Lung (tissue), 12 donors: Measurements from ENCODE around the gene UQCRHL. TPM values are rescaled to one million over a fixed set of nuclear protein-coding genes. Genes with fewer than 3 reads are reported as not detected.
A peak's percentile ranks its signal among the peaks of the same experiment; 100 is the strongest.

Experiments used
- ATAC-seq: fragments of 200-7000 bp; cut with Tn5 transposase; one replicate; pipeline ENCODE4 v1.9.1; 2020; ENCODE audit warnings: moderate number of reproducible peaks; ENCODE audit not compliant: insufficient read depth, low FRiP score
- DNase-seq, 3 donors: peaks; one replicate each; pipeline ENCODE4 v3.0.0-alpha.2; 2013 to 2017
- H3K27ac ChIP-seq, 2 donors: one replicate each; pipeline ENCODE4 v1.5.1; 2013; ENCODE audit warnings: mild to moderate bottlenecking in 2 of 2, moderate library complexity in 2 of 2, control low read depth in 1 of 2, inconsistent platforms in 1 of 2, low read depth in 1 of 2, low read length in 1 of 2
- H3K27me3 ChIP-seq, 3 donors: one replicate each; pipeline ENCODE4 v1.5.1; 2013; ENCODE audit warnings: low read length in 2 of 3; ENCODE audit not compliant: control insufficient read depth in 3 of 3, insufficient read depth in 3 of 3
- H3K36me3 ChIP-seq, 4 donors: one replicate each; pipeline ENCODE4 v1.5.1; 2013; ENCODE audit warnings: low read length in 4 of 4, mild to moderate bottlenecking in 1 of 4, moderate library complexity in 1 of 4; ENCODE audit not compliant: control insufficient read depth in 4 of 4, insufficient read depth in 4 of 4
- H3K4me1 ChIP-seq, 5 donors: one replicate each; pipeline ENCODE4 v1.5.1; 2013; ENCODE audit warnings: low read length in 5 of 5, mild to moderate bottlenecking in 2 of 5, moderate library complexity in 1 of 5; ENCODE audit not compliant: control insufficient read depth in 5 of 5, insufficient read depth in 5 of 5
- H3K4me3 ChIP-seq: one replicate; pipeline ENCODE4 v1.5.1; 2013; ENCODE audit warnings: mild to moderate bottlenecking, control low read depth, moderate library complexity
- H3K9ac ChIP-seq, 2 donors: one replicate each; pipeline ENCODE4 v1.5.1; 2013; ENCODE audit warnings: low read length in 2 of 2, control low read depth in 1 of 2; ENCODE audit not compliant: insufficient read depth in 1 of 2
- H3K9me3 ChIP-seq, 4 donors: one replicate each; pipeline ENCODE4 v1.5.1; 2013; ENCODE audit warnings: low read length in 3 of 4, mild to moderate bottlenecking in 1 of 4, moderate library complexity in 1 of 4; ENCODE audit not compliant: control insufficient read depth in 4 of 4, insufficient read depth in 3 of 4
- CTCF ChIP-seq: IDR thresholded peaks from 2 replicates; pipeline ENCODE4 v1.5.1; 2012; ENCODE audit warnings: mild to moderate bottlenecking; ENCODE audit errors: control extremely low read depth, extremely low read depth
- WGBS, 2 donors: extraction: QIAGEN DNeasy Blood & Tissue Kit; methylation state at CpG; one replicate each; pipeline ENCODE4 v1.1.7; 2013; 5-methylcytosine and 5-hydroxymethylcytosine counted together
- polyA plus RNA-seq, 2 donors: library from polyadenylated mRNA; stranded (reverse); fragments of 200-250 nt; gene quantifications; one replicate each; pipeline ENCODE4 v1.2.1, GENCODE V29; 2013
- total RNA-seq, 2 donors: library from RNA; depleted of rRNA in 1 of 2; stranded (reverse); fragments of >200 nt in 1 of 2; gene quantifications; one replicate each; pipeline ENCODE4 v1.2.1, GENCODE V29; 2014 to 2021
- donor health status: control.
- donor health status: control.
- donor health status: Bipolar disorder and iron deficiency.
- donor health status: healthy.
- donor health status: DM: yes; HTN: yes; CAD: no.

Gene UQCRHL
- total and polyA plus RNA-seq, 4 donors = 1.1 to 4.6 (median 1.7) TPM

GRCh38 chr1:15788624-15789301 lies 18.7 kb downstream of the UQCRHL start:
- Histone ChIP-seq H3K36me3 (peaks cover 0 to 6% (median 0%) of the 10 kb centered on the region in 4 donors), H3K9ac (no peak overlapping the region), H3K27ac (no peak overlapping the region), H3K27me3 (no peaks in the 10 kb centered on the region), H3K9me3 (no peaks in the 10 kb centered on the region), H3K4me1 (peaks cover 0 to 14% (median 2%) of the 10 kb centered on the region in 5 donors), H3K4me3 (no peak overlapping the region)
- ATAC-seq (peak; percentile 19), DNase-seq (no peak)
- 70 to 73% methylated on average over 13 of the region's 13 CpGs for WGBS, 2 donors
- no peak for TF ChIP-seq CTCF

- no peaks in the 10 kb centered on the region for H3K9me3 ChIP-seq
- H3K4me3 ChIP-seq = no peak overlapping the region
- peaks cover 0 to 8% (median 4%) of the 10 kb centered on the region in 4 donors for H3K36me3 ChIP-seq
- H3K9ac ChIP-seq = no peak overlapping the region
- DNase-seq (peak in 2 of 3 donors; percentile 33 to 51), ATAC-seq (no peak)
- 70 to 77% methylated on average over 10 of the region's 10 CpGs for WGBS, 2 donors
- TF ChIP-seq CTCF = no peak
- H3K27me3 ChIP-seq = no peaks in the 10 kb centered on the region
- H3K4me1 ChIP-seq = peaks cover 0 to 14% (median 2%) of the 10 kb centered on the region in 5 donors
- no peak overlapping the region for H3K27ac ChIP-seq
Measured at GRCh38 chr1:15786581-15786980, 20.9 kb downstream of the UQCRHL start.

- DNase-seq = no peak
- Histone ChIP-seq H3K27ac (no peak overlapping the region), H3K4me1 (peaks cover 0 to 14% (median 2%) of the 10 kb centered on the region in 5 donors), H3K4me3 (no peak overlapping the region), H3K9me3 (no peaks in the 10 kb centered on the region), H3K27me3 (no peaks in the 10 kb centered on the region), H3K9ac (no peak overlapping the region), H3K36me3 (peaks cover 0 to 8% (median 6%) of the 10 kb centered on the region in 4 donors)
- no peak for ATAC-seq
- TF ChIP-seq CTCF = no peak
- WGBS, 2 donors = 94 to 97% methylated on average over 8 of the region's 8 CpGs
Measured at GRCh38 chr1:15785683-15786082, 21.8 kb downstream of the UQCRHL start.
